SK-N-SH treated with all-trans-retinoic acid at 6 μM for 48 hours (cell line): ENCODE measurements around the gene COL5A2.

Experiments used
- ATAC-seq: fragments of 200-7000 bp; cut with Tn5 transposase; 3 replicates; pipeline ENCODE4 v1.9.1; 2020; ENCODE audit warnings: mild to moderate bottlenecking, moderate library complexity
- BACH2 ChIP-seq: fragments of 250-450 bp; sonication (Bioruptor Pico); IDR thresholded peaks from 2 replicates; pipeline ENCODE4 v1.9.0; 2021; ENCODE audit warnings: mild to moderate bottlenecking, borderline replicate concordance
- CREB5 ChIP-seq: fragments of 250-450 bp; sonication (Bioruptor Pico); IDR thresholded peaks from 2 replicates; pipeline ENCODE4 v1.5.1; 2020; ENCODE audit warnings: low read depth, mild to moderate bottlenecking, moderate library complexity
- CSDC2 ChIP-seq: fragments of 250-450 bp; sonication (Bioruptor Pico); IDR thresholded peaks from 2 replicates; pipeline ENCODE4 v1.5.0; 2020; ENCODE audit warnings: mild to moderate bottlenecking, moderate library complexity
- ESRRG ChIP-seq: fragments of 250-450 bp; sonication (Bioruptor Pico); IDR thresholded peaks from 2 replicates; pipeline ENCODE4 v1.6.1; 2021; ENCODE audit warnings: mild to moderate bottlenecking
- GLIS3 ChIP-seq: fragments of 250-450 bp; sonication (Bioruptor Pico); IDR thresholded peaks from 2 replicates; pipeline ENCODE4 v1.5.0; 2020; ENCODE audit warnings: mild to moderate bottlenecking, moderate library complexity
- ISL1 ChIP-seq: fragments of 250-450 bp; sonication (Bioruptor Pico); IDR thresholded peaks from 2 replicates; pipeline ENCODE4 v2.1.2; 2022; ENCODE audit warnings: mild to moderate bottlenecking, moderate library complexity
- OSR1 ChIP-seq: fragments of 250-450 bp; sonication (Bioruptor Pico); IDR thresholded peaks from 2 replicates; pipeline ENCODE4 v1.8.0; 2022; ENCODE audit warnings: moderate library complexity, mild to moderate bottlenecking, inconsistent platforms
- POU6F1 ChIP-seq: fragments of 250-450 bp; sonication (Bioruptor Pico); IDR thresholded peaks from 2 replicates; pipeline ENCODE4 v1.8.0; 2021; ENCODE audit warnings: low read depth, mild to moderate bottlenecking, moderate library complexity, borderline replicate concordance
- PPARA ChIP-seq: fragments of 250-450 bp; sonication (Bioruptor Pico); IDR thresholded peaks from 2 replicates; pipeline ENCODE4 v1.5.0; 2020; ENCODE audit warnings: mild to moderate bottlenecking, borderline replicate concordance
- RARB ChIP-seq: fragments of 250-450 bp; sonication (Bioruptor Pico); IDR thresholded peaks from 2 replicates; pipeline ENCODE4 v1.8.0; 2021; ENCODE audit warnings: mild to moderate bottlenecking, moderate library complexity
- SNAI2 ChIP-seq: fragments of 250-450 bp; sonication (Bioruptor Pico); IDR thresholded peaks from 2 replicates; pipeline ENCODE4 v1.5.0; 2020; ENCODE audit warnings: mild to moderate bottlenecking, moderate library complexity
- ZFP3 ChIP-seq: fragments of 250-450 bp; sonication (Bioruptor Pico); IDR thresholded peaks from 2 replicates; pipeline ENCODE4 v1.5.0; 2020; ENCODE audit warnings: mild to moderate bottlenecking, moderate library complexity
- ZFP30 ChIP-seq: fragments of 450-650 bp; formaldehyde crosslinking; IDR thresholded peaks from 2 replicates; pipeline ENCODE4 v1.5.0; 2022; ENCODE audit warnings: mild to moderate bottlenecking, moderate library complexity
- ZNF565 ChIP-seq: fragments of 450-650 bp; formaldehyde crosslinking; conservative IDR thresholded peaks from 2 replicates; pipeline ENCODE4 v1.5.0; 2020; ENCODE audit warnings: low read depth, mild to moderate bottlenecking, moderate library complexity
- ZNF8 ChIP-seq: fragments of 450-650 bp; formaldehyde crosslinking; IDR thresholded peaks from 2 replicates; pipeline ENCODE4 v1.5.0; 2020; ENCODE audit warnings: mild to moderate bottlenecking, moderate library complexity
- TF ChIP-seq, protein P1 (sequence below): fragments of 250-450 bp; sonication (Bioruptor Pico); IDR thresholded peaks from 2 replicates; pipeline ENCODE4 v1.8.0; 2020; ENCODE audit warnings: mild to moderate bottlenecking, moderate library complexity, borderline replicate concordance

COL5A2 gene

DNA sequence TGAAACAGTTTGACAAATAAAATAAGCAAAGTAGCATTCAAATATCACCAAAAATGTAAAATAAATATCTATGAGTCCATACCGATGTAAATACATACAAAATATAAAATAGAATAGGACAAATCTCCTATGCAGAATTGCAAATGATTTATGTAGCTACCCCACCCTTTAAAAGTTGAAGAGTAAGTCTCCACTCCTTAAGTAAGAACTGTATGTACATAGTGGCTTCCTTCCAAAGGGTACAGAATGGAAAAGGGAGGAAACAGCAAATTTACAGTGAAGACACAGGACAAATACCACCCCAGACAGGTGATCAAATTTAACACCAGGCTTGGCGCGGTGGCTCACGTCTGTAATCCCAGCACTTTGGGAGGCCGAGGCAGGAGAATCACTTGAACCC lies 40.8 kb downstream of the COL5A2 start:
- no peak for ATAC-seq
- TF ChIP-seq ISL1 (CRISPR knock-in tag) (no peak), POU6F1 (no peak), CREB5 (CRISPR knock-in tag) (no peak), CSDC2 (CRISPR knock-in tag) (no peak), ZNF565 (CRISPR knock-in tag) (no peak), ZNF8 (CRISPR knock-in tag) (no peak), ZFP30 (no peak), ZFP3 (CRISPR knock-in tag) (no peak), ESRRG (no peak)
- TF ChIP-seq, protein P1, sequence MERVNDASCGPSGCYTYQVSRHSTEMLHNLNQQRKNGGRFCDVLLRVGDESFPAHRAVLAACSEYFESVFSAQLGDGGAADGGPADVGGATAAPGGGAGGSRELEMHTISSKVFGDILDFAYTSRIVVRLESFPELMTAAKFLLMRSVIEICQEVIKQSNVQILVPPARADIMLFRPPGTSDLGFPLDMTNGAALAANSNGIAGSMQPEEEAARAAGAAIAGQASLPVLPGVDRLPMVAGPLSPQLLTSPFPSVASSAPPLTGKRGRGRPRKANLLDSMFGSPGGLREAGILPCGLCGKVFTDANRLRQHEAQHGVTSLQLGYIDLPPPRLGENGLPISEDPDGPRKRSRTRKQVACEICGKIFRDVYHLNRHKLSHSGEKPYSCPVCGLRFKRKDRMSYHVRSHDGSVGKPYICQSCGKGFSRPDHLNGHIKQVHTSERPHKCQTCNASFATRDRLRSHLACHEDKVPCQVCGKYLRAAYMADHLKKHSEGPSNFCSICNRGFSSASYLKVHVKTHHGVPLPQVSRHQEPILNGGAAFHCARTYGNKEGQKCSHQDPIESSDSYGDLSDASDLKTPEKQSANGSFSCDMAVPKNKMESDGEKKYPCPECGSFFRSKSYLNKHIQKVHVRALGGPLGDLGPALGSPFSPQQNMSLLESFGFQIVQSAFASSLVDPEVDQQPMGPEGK (CRISPR knock-in tag) = no peak

DNA sequence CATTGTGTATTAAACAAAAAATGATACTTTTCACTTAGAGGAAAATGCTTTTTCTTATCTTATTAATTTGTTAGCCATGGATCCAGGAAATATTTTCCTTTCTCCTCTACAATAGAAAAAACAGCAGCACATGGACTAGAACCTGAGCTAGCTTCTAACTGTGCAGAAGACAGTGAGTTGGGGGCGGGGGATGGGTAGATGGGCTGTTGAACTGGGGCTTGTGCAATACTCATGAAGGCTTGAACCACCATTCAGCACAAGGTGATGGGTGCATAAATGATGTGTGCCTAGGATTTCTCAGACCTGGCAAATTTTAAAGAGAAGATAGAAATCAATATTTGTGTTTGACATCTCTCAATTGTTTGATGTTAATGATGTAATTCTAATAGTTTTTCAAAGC lies 42.0 kb downstream of the COL5A2 start:
- no peak for TF ChIP-seq ESRRG
- TF ChIP-seq ISL1 (CRISPR knock-in tag) = no peak
- no peak for TF ChIP-seq CSDC2 (CRISPR knock-in tag)
- no peak for TF ChIP-seq RARB (CRISPR knock-in tag)
- TF ChIP-seq PPARA (CRISPR knock-in tag) = no peak
- no peak for TF ChIP-seq OSR1 (CRISPR knock-in tag)
- no peak for TF ChIP-seq ZFP30
- TF ChIP-seq ZNF8 (CRISPR knock-in tag) = no peak
- TF ChIP-seq BACH2 = no peak
- no peak for TF ChIP-seq SNAI2 (CRISPR knock-in tag)
- TF ChIP-seq, protein P1 (CRISPR knock-in tag) = no peak
- TF ChIP-seq ZFP3 (CRISPR knock-in tag) = no peak
- TF ChIP-seq GLIS3 (CRISPR knock-in tag) = no peak
- TF ChIP-seq POU6F1 = no peak
- ATAC-seq = no peak

GRCh38 chr2:189134485-189134884 lies 45.1 kb downstream of the COL5A2 start:
- no peak for ATAC-seq
- no peak for TF ChIP-seq ZFP30
- no peak for TF ChIP-seq ZNF8 (CRISPR knock-in tag)
- TF ChIP-seq PPARA (CRISPR knock-in tag) = no peak
- no peak for TF ChIP-seq ZNF565 (CRISPR knock-in tag)
- TF ChIP-seq CSDC2 (CRISPR knock-in tag) = no peak
- TF ChIP-seq SNAI2 (CRISPR knock-in tag) = no peak
- no peak for TF ChIP-seq BACH2

DNA sequence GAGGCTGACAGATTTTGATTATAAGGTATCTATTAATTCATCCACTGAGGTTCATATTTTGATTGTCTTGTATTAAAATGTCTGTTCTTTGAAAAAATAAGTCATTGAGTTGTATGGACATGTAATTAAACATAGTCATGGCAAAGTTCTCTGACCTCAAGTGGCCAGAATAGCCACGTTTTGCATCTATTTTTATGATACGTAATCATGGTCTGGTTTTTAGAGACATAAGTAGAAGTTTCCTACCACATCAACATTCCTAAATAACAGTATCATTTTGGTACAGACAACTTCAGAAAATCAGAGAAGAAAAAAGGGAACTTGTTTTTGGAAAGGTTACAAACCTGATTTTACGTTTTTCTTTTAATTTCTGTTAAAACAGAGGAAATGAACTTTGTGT lies 47.6 kb downstream of the COL5A2 start:
- TF ChIP-seq PPARA (CRISPR knock-in tag) (no peak), ZNF8 (CRISPR knock-in tag) (no peak), CREB5 (CRISPR knock-in tag) (no peak)
- no peak for ATAC-seq
